Panc1 (cell line): ENCODE results near the gene CBX7.

Experiments used
- CTCF ChIP-seq: fragments of 450-650 bp; IDR thresholded peaks from 2 replicates; pipeline ENCODE4 v1.5.1; 2017; ENCODE audit warnings: mild to moderate bottlenecking
- POLR2AphosphoS5 ChIP-seq: IDR thresholded peaks from 2 replicates; pipeline ENCODE4 v1.6.1; 2012; ENCODE audit warnings: mild to moderate bottlenecking, low read depth, low read length, moderate library complexity
- SIN3A ChIP-seq: IDR thresholded peaks from 2 replicates; pipeline ENCODE4 v1.6.1; 2012; ENCODE audit warnings: low read depth, mild to moderate bottlenecking, low read length, moderate library complexity, borderline replicate concordance; ENCODE audit not compliant: insufficient read depth
- TCF7L2 ChIP-seq: IDR thresholded peaks from 2 replicates; pipeline ENCODE4 v1.6.1; 2011; ENCODE audit warnings: mild to moderate bottlenecking, low read depth, low read length, inconsistent platforms
- TF ChIP-seq, protein P1 (sequence below), 2 experiments: IDR thresholded peaks; 2 replicates each; pipeline ENCODE4 v1.6.1; 2011 to 2012; ENCODE audit warnings: low read depth in 2 of 2, control low read depth in 1 of 2, low read length in 1 of 2, mild to moderate bottlenecking in 1 of 2, moderate library complexity in 1 of 2; ENCODE audit not compliant: insufficient read depth in 1 of 2

DNA sequence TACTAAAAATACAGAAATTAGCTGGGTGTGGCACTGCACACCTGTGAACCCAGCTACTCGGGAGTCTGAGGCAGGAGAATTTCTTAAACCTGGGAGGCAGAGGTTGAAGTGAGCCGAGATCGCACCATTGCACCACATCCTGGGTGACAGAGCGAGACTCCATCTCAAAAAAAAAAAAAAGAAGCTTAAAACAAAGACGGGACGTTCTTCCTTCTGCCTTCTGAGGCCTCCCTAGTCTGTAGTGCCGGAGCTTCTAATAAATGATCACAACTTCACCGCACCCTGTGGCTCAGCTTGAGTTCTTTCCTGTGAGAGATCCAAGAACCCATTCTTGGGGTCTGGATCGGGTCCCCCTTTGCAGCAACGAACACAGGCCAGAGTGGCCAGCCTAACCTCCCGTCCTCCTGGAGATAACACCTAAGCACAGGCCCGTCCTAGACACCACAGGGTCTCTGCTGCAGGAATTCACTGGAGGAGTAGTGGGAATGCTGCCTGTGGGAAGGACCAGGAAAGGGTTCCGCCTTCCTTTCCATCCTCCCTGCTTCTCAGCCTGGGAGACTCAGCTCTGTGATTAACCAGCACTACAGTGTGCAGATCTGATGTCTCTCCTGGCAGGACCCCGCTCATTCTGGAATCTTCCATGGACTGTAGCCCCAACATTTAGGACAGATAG is 57.6 kb downstream of the CBX7 start:
- TF ChIP-seq CTCF (no peak), POLR2AphosphoS5 (no peak), SIN3A (no peak), TCF7L2 (no peak)
- TF ChIP-seq, protein P1, sequence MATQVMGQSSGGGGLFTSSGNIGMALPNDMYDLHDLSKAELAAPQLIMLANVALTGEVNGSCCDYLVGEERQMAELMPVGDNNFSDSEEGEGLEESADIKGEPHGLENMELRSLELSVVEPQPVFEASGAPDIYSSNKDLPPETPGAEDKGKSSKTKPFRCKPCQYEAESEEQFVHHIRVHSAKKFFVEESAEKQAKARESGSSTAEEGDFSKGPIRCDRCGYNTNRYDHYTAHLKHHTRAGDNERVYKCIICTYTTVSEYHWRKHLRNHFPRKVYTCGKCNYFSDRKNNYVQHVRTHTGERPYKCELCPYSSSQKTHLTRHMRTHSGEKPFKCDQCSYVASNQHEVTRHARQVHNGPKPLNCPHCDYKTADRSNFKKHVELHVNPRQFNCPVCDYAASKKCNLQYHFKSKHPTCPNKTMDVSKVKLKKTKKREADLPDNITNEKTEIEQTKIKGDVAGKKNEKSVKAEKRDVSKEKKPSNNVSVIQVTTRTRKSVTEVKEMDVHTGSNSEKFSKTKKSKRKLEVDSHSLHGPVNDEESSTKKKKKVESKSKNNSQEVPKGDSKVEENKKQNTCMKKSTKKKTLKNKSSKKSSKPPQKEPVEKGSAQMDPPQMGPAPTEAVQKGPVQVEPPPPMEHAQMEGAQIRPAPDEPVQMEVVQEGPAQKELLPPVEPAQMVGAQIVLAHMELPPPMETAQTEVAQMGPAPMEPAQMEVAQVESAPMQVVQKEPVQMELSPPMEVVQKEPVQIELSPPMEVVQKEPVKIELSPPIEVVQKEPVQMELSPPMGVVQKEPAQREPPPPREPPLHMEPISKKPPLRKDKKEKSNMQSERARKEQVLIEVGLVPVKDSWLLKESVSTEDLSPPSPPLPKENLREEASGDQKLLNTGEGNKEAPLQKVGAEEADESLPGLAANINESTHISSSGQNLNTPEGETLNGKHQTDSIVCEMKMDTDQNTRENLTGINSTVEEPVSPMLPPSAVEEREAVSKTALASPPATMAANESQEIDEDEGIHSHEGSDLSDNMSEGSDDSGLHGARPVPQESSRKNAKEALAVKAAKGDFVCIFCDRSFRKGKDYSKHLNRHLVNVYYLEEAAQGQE (IDR thresholded peaks at IDR 0.05; ENCODE audit: insufficient read depth in 1 of 2, low read depth in 2 of 2, low read length in 1 of 2): no peak
